ENCODE data around the gene TRIM9.

- TF ChIP-seq CTCF (conservative IDR thresholded peaks at IDR 0.05; ENCODE audit: low read depth, low read length) (no peak), EZH2 (IDR thresholded peaks at IDR 0.05; ENCODE audit: borderline replicate concordance, low read depth, low read length, poor library complexity, severe bottlenecking) (no peak)
Observed at GRCh38 chr14:50943943-50944646, 150.8 kb downstream of the TRIM9 start, which contains the start of gene PYGL.

Measured in A673 (cell line).